Natural killer cell (primary cell): Measurements from ENCODE around the gene LSM12. TPM values are rescaled to one million over a fixed set of nuclear protein-coding genes. Genes with fewer than 3 reads are reported as not detected.

Experiments used
- ATAC-seq, 3 donors: fragments of 150-1000 bp in 2 of 3; fragments of 200-7000 bp in 1 of 3; cut with Tn5 transposase; 1 replicate in 1 of 3; 2 replicates in 2 of 3; pipeline ENCODE4 v1.10.0; 2021; ENCODE audit warnings: mild to moderate bottlenecking in 2 of 3, moderate library complexity in 2 of 3
- DNase-seq, 2 donors: peaks; one replicate each; pipeline versions ENCODE4 v3.0.0 to v3.0.0-alpha.2; 2013 to 2021; ENCODE audit warnings: mixed read lengths in 1 of 2
- H3K27ac ChIP-seq: one replicate; pipeline ENCODE4 v1.5.1; 2013; ENCODE audit warnings: mild to moderate bottlenecking, low read length
- H3K27me3 ChIP-seq: one replicate; pipeline ENCODE4 v1.6.1; 2013; ENCODE audit warnings: low read length; ENCODE audit not compliant: control insufficient read depth, insufficient read depth
- H3K36me3 ChIP-seq: one replicate; pipeline ENCODE4 v1.6.1; 2013; ENCODE audit warnings: low read length; ENCODE audit not compliant: control insufficient read depth, insufficient read depth
- H3K4me1 ChIP-seq: one replicate; pipeline ENCODE4 v1.6.1; 2013; ENCODE audit warnings: low read length; ENCODE audit not compliant: control insufficient read depth, insufficient read depth
- H3K4me3 ChIP-seq: one replicate; pipeline ENCODE4 v1.5.1; 2013; ENCODE audit warnings: low read length
- H3K9me3 ChIP-seq: one replicate; pipeline ENCODE4 v1.6.1; 2013; ENCODE audit warnings: low read length; ENCODE audit not compliant: control insufficient read depth, insufficient read depth
- H3K27ac Mint-ChIP-seq, 2 donors: one replicate each; pipeline ENCODE4 v1.8.0; 2022; ENCODE audit warnings: mild to moderate bottlenecking in 2 of 2, mixed read lengths in 2 of 2, moderate library complexity in 1 of 2
- H3K27me3 Mint-ChIP-seq, 2 donors: one replicate each; pipeline ENCODE4 v1.8.0; 2022; ENCODE audit warnings: low read depth in 2 of 2, mixed read lengths in 2 of 2
- H3K36me3 Mint-ChIP-seq: one replicate; pipeline ENCODE4 v1.8.0; 2022; ENCODE audit warnings: mixed read lengths
- H3K4me1 Mint-ChIP-seq, 2 donors: one replicate each; pipeline ENCODE4 v1.8.0; 2022; ENCODE audit warnings: mixed read lengths in 2 of 2
- H3K4me3 Mint-ChIP-seq: one replicate; pipeline ENCODE4 v1.8.0; 2022; ENCODE audit warnings: mild to moderate bottlenecking, moderate library complexity, mixed read lengths
- H3K9me3 Mint-ChIP-seq, 2 donors: one replicate each; pipeline ENCODE4 v1.8.0; 2022; ENCODE audit warnings: mixed read lengths in 2 of 2
- WGBS: methylation state at CpG from one replicate; pipeline ENCODE4 v1.1.7; 2013; ENCODE audit warnings: missing lambda C conversion rate; ENCODE audit not compliant: insufficient coverage; 5-methylcytosine and 5-hydroxymethylcytosine counted together
- intact Hi-C: fragments of 100-400 bp; cut with micrococcal nuclease; formaldehyde crosslinking; loops from one replicate; pipeline ENCODE4 v1.14.2; 2022
- total RNA-seq, 4 donors: library from RNA; stranded (reverse); fragments of 120-200 nt in 1 of 4; gene quantifications; one replicate each; pipeline versions ENCODE4 v1.2.3 to v1.2.4, GENCODE V29; 2013 to 2022
- TF ChIP-seq, protein P1 (sequence below): fragments of 200-600 bp; IDR thresholded peaks from one replicate; pipeline ENCODE4 v1.8.0; 2022; ENCODE audit warnings: antibody characterized with exemption

The LSM12 gene
- total RNA-seq, 3 donors from 2014 or later (not counting 1 experiment from before 2014, with no cell fraction given): 46.9 to 54.0 (median 51.8) TPM

DNA sequence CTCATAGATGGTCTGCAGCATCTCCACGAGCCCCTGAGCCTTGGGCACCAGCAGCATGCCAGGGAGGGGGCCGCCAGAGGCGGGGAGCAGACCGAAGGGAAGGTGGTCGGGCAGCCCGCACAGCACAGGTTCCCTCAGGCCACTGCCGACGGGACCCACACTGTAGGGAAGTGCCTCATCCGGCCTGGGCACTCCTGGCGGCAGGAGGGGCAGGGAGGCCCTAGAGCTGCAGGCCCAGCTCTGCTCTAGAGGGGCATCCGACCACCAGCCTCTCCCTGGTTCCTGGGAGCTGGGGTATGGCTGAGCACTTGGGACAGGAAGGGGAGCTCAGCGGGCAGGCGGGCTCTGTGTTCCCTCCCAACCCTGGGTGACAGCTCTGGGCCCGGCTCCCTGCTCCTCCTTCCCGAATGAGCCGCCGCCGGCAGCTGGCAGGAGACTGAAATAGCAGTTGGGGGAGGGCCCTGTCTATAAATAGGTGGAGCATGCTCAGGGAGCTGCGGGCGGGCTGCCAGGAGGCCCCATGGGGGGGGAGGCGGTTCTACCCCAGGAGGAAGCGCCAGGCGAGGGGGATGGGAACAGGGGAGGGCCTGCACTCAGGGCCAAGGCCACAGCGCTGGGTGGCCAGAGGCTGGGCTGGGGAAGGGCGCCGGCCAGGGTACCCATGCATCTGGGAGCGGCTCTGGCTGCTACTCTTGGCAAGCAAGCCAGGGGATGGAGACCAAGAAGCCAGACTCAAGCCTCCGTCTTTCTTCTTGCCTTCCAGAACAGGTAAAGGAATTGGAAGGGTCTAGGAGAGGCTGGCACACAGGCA, 44.6 kb upstream of the LSM12 start:
- H3K4me3 Mint-ChIP-seq: peak overlapping the region; percentile 37
- 17% methylated on average over 28 of the region's 28 CpGs for WGBS

DNA sequence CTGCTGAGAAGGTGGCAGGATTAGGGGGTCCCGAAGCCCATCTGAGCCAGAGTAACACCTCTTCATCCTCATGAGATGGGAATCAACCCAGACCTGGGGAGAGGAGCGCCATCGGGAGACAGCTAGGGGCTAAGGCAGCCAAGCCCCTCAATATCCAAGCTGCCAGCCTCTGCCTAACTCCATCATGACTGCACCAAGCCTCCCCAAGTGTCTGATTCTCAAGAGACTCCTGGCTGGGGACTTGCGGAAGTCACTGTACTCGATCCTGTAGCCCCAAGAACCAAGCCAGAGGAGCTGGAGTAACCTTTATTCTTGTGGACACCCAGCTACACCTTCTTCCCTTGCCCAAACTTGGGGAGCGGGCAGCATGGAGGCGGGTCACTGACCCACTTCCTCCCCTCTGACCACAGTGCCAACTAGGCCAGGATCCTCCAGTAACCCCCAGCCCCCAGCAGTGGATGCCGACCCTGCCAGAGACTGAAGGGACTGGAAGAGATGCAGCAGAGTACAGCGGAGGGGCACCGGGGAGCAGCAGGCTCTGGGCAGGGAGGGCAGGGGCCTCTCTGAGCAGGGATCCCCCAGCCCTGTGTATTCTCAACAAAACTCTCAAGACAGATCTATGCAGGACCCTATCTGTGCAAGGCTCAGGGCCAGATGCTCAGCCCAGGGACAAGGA, 43.7 kb upstream of the LSM12 start:
- Histone ChIP-seq H3K27me3 (no peaks in the 10 kb centered on the region), H3K36me3 (peaks cover 6% of the 10 kb centered on the region), H3K9me3 (no peaks in the 10 kb centered on the region), H3K4me3 (no peak overlapping the region), H3K4me1 (peaks cover 32% of the 10 kb centered on the region), H3K27ac (no peak overlapping the region)
- 73% methylated on average over 10 of the region's 10 CpGs for WGBS
- H3K36me3 Mint-ChIP-seq: no peaks in the 10 kb centered on the region
- DNase-seq (no peak), ATAC-seq (no peak)
- intact Hi-C loops: no loop called here
- H3K4me3 Mint-ChIP-seq: peak overlapping the region; percentile 37
- peaks cover 0 to 34% of the 10 kb centered on the region in 2 donors for H3K4me1 Mint-ChIP-seq
- no peak overlapping the region for H3K27ac Mint-ChIP-seq
- TF ChIP-seq, protein P1, sequence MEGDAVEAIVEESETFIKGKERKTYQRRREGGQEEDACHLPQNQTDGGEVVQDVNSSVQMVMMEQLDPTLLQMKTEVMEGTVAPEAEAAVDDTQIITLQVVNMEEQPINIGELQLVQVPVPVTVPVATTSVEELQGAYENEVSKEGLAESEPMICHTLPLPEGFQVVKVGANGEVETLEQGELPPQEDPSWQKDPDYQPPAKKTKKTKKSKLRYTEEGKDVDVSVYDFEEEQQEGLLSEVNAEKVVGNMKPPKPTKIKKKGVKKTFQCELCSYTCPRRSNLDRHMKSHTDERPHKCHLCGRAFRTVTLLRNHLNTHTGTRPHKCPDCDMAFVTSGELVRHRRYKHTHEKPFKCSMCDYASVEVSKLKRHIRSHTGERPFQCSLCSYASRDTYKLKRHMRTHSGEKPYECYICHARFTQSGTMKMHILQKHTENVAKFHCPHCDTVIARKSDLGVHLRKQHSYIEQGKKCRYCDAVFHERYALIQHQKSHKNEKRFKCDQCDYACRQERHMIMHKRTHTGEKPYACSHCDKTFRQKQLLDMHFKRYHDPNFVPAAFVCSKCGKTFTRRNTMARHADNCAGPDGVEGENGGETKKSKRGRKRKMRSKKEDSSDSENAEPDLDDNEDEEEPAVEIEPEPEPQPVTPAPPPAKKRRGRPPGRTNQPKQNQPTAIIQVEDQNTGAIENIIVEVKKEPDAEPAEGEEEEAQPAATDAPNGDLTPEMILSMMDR: no peak
- no peaks in the 10 kb centered on the region for H3K27me3 Mint-ChIP-seq
- no peaks in the 10 kb centered on the region for H3K9me3 Mint-ChIP-seq

More for the DNA sequence above, 44.6 kb upstream of the LSM12 start:
- H3K27me3 ChIP-seq: no peaks in the 10 kb centered on the region
- H3K4me1 ChIP-seq: peaks cover 32% of the 10 kb centered on the region
- H3K4me3 ChIP-seq: no peak overlapping the region
- H3K27ac ChIP-seq: no peak overlapping the region
- H3K4me1 Mint-ChIP-seq: peaks cover 0 to 34% of the 10 kb centered on the region in 2 donors
- DNase-seq (peak; percentile 40 to 64), ATAC-seq (peak; percentile 51 to 71 (median 71))
- TF ChIP-seq, protein P1: no peak
- no peaks in the 10 kb centered on the region for H3K36me3 Mint-ChIP-seq
- H3K27me3 Mint-ChIP-seq: no peaks in the 10 kb centered on the region
- H3K9me3 Mint-ChIP-seq: no peaks in the 10 kb centered on the region
- H3K36me3 ChIP-seq: peaks cover 8% of the 10 kb centered on the region
- H3K9me3 ChIP-seq: no peaks in the 10 kb centered on the region
- intact Hi-C loops: no loop called here
- H3K27ac Mint-ChIP-seq: peak overlapping the region in 1 of 2 donors; percentile 13

DNA sequence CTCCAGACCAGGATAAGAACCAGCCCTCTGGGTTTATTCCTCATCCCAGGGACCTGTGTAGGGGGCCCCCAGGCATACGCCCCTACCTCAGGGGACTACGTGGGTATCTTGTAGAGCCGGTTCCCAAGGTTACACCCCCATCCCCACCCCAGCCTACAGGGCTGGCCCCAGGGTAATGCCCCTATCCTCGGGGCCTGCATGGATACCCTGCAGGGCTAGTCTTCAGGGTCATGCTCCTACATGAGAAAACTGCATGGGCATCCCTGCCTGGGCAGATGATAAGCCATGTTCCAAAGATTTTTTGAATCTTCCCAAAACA, 42.8 kb upstream of the LSM12 start:
- Mint-ChIP-seq H3K4me3 (no peak overlapping the region), H3K27ac (no peak overlapping the region), H3K4me1 (peaks cover 0 to 34% of the 10 kb centered on the region in 2 donors), H3K27me3 (no peaks in the 10 kb centered on the region), H3K9me3 (no peaks in the 10 kb centered on the region), H3K36me3 (no peaks in the 10 kb centered on the region)
- TF ChIP-seq, protein P1: no peak
- WGBS: 74% methylated on average over 4 of the region's 4 CpGs
- ATAC-seq: no peak
- no peak for DNase-seq
- Histone ChIP-seq H3K9me3 (no peaks in the 10 kb centered on the region), H3K36me3 (peaks cover 3% of the 10 kb centered on the region), H3K27me3 (no peaks in the 10 kb centered on the region), H3K4me1 (peaks cover 32% of the 10 kb centered on the region), H3K27ac (no peak overlapping the region), H3K4me3 (no peak overlapping the region)
- intact Hi-C loops: no loop called here
